Stimulated activated CD4-positive, alpha-beta T cell treated with anti-CD3 and anti-CD28 coated beads, TNF-alpha, amount 100 ng/mL, for 24 hours (primary cell): Measurements from ENCODE around the gene CDK15.
A peak's percentile ranks its signal among the peaks of the same experiment; 100 is the strongest.

Source experiments
- DNase-seq, 3 experiments: peaks; one replicate each; pipeline ENCODE4 v3.0.0-alpha.2; 2020; ENCODE audit warnings: low read depth in 3 of 3

CDK15 gene

GRCh38 chr2:201908901-201909300, 102.6 kb downstream of the CDK15 start:
- no peak for DNase-seq

- DNase-seq, result no peak
Measured at GRCh38 chr2:201909348-201909747, 103.0 kb downstream of the CDK15 start.

- peak in 1 of 3 experiments; percentile 1 for DNase-seq
Measured at GRCh38 chr2:201909961-201910361, 103.6 kb downstream of the CDK15 start.

GRCh38 chr2:201911372-201911771, 105.0 kb downstream of the CDK15 start:
- no peak for DNase-seq

- no peak for DNase-seq
Measured at GRCh38 chr2:201913201-201913600, 106.9 kb downstream of the CDK15 start.

- no peak for DNase-seq
Measured at GRCh38 chr2:201915446-201915845, 109.1 kb downstream of the CDK15 start.

GRCh38 chr2:201916565-201916964, 110.2 kb downstream of the CDK15 start:
- DNase-seq, result no peak

- no peak for DNase-seq
Measured at GRCh38 chr2:201918616-201919307, 112.4 kb downstream of the CDK15 start.

GRCh38 chr2:201919308-201919634, 112.9 kb downstream of the CDK15 start:
- DNase-seq, result no peak

- DNase-seq, result no peak
Measured at GRCh38 chr2:201923436-201924328, 117.3 kb downstream of the CDK15 start.

GRCh38 chr2:201924453-201924852, 118.1 kb downstream of the CDK15 start:
- DNase-seq, result no peak

- DNase-seq, result no peak
Measured at GRCh38 chr2:201925056-201925455, 118.7 kb downstream of the CDK15 start.

GRCh38 chr2:201926067-201926466, 119.7 kb downstream of the CDK15 start:
- no peak for DNase-seq

- no peak for DNase-seq
Measured at GRCh38 chr2:201928363-201928762, 122.0 kb downstream of the CDK15 start.

GRCh38 chr2:201929281-201930026, 123.1 kb downstream of the CDK15 start:
- DNase-seq, result no peak

- no peak for DNase-seq
Measured at GRCh38 chr2:201930043-201930442, 123.7 kb downstream of the CDK15 start.

- DNase-seq, result no peak
Measured at GRCh38 chr2:201930831-201931230, 124.5 kb downstream of the CDK15 start.

GRCh38 chr2:201931475-201931874, 125.1 kb downstream of the CDK15 start:
- no peak for DNase-seq

- DNase-seq, result no peak
Measured at GRCh38 chr2:201931951-201932350, 125.6 kb downstream of the CDK15 start.

- DNase-seq, result no peak
Measured at GRCh38 chr2:201932511-201932910, 126.2 kb downstream of the CDK15 start.

- DNase-seq, result no peak
Measured at GRCh38 chr2:201933792-201934237, 127.5 kb downstream of the CDK15 start.

- no peak for DNase-seq
Measured at GRCh38 chr2:201936817-201937216, 130.5 kb downstream of the CDK15 start.
